Measurements from ENCODE around the gene ZBTB9. TPM values are rescaled to one million over a fixed set of nuclear protein-coding genes. Genes with fewer than 3 reads are reported as not detected.

Gene ZBTB9
- total and polyA plus RNA-seq, 2 donors (not counting 1 experiment from before 2014, with no cell fraction given), result 2.9 to 11.8 TPM

DNA sequence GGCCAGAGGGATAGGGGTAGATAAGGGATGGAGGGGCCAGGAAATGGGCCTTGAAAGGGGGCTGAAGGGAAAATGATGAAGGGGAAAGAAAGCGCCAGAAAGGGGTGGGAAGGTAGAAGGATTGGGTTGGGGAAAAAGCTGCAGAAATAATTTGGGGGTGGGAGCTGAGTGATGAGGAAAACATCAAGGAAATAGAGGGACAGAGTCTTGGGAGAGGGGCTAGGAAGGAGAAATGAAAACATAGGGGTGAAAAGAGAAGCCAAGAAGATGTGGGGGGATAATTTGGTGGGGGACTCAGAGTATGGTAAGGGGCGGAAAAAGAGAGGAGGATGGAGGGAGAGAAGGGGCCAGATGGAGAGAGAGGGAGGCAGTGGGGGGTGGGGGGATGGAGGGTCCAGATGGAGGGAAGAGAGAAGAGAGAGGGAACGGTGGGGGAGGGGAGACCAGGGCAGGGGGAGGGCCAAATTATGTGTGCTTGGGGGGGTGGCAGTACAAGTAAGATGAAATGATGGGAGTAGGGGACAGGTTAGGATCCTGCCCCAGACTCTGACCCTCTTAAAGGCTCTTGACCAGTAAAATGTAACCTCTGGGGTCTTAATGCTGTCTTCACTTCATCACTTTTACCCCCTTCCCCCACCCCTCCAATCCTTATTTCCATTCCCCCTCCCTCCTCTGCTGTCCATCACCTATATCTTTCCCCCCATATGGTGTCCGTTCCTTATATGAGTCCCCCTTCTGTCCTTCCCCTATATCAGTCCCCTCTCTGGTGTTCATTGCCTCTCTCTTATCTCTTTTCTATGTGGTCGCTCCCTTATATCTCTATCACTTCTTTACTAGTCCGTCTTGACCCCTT is 33.7 kb upstream of the ZBTB9 start:
- Mint-ChIP-seq H3K9me3 (ENCODE audit: insufficient read depth) (no peaks in the 10 kb centered on the region), H3K27ac (peak overlapping the region; percentile 54), H3K4me3 (no peak overlapping the region), H3K4me1 (peaks cover 56% of the 10 kb centered on the region), H3K27me3 (peaks cover 4% of the 10 kb centered on the region)
- no peak overlapping the region for H3K27ac ChIP-seq (ENCODE audit: low read length in 2 of 2)
- peaks cover 0 to 7% of the 10 kb centered on the region in 2 experiments for H3K36me3 ChIP-seq (replicated peaks in 1 of 2; ENCODE audit: control extremely low read depth in 1 of 2, control insufficient read depth in 1 of 2, extremely low read depth in 1 of 2, insufficient read depth in 2 of 2, low read length in 1 of 2)
- H4K20me1 ChIP-seq (ENCODE audit: control insufficient read depth, insufficient read depth, low read length, poor library complexity, severe bottlenecking), result no peaks in the 10 kb centered on the region
- no peaks in the 10 kb centered on the region for H3K9me3 ChIP-seq (ENCODE audit: control extremely low read depth in 1 of 3, control insufficient read depth in 2 of 3, insufficient read depth in 1 of 3, low read length in 2 of 3)
- H3K4me3 ChIP-seq (ENCODE audit: control extremely low read depth in 1 of 5, extremely low read depth in 1 of 5, insufficient read depth in 1 of 5, low read depth in 2 of 5, low read length in 4 of 5), result no peak overlapping the region
- POLR2A ChIA-PET, result no interaction called here
- intact Hi-C loops (cut with micrococcal nuclease), result no loop called here
- H3K4me2 ChIP-seq (replicated peaks; ENCODE audit: low read depth, low read length, poor library complexity, severe bottlenecking), result no peak overlapping the region
- H3K9ac ChIP-seq (ENCODE audit: low read length), result no peak overlapping the region
- 85% methylated on average over 6 of the region's 6 CpGs for WGBS (ENCODE audit: insufficient coverage)
- peaks cover 33 to 50% of the 10 kb centered on the region in 2 donors for H3K4me1 ChIP-seq (ENCODE audit: control insufficient read depth in 2 of 2, insufficient read depth in 2 of 2, low read length in 2 of 2)
- peaks cover 0 to 3% (median 0%) of the 10 kb centered on the region in 4 experiments for H3K27me3 ChIP-seq (replicated peaks in 1 of 4; ENCODE audit: control extremely low read depth in 1 of 4, control insufficient read depth in 3 of 4, insufficient read depth in 4 of 4, low read length in 3 of 4)
- CTCF ChIA-PET, result no interaction called here
- H2AFZ ChIP-seq (ENCODE audit: insufficient read depth, low read depth, low read length, poor library complexity, severe bottlenecking), result no peak overlapping the region
- DNase-seq (no peak), ATAC-seq (ENCODE audit: low read depth) (no peak)
- H3K79me2 ChIP-seq (ENCODE audit: control insufficient read depth, insufficient read depth, low read length), result peaks cover 25% of the 10 kb centered on the region
- TF ChIP-seq, protein P1, sequence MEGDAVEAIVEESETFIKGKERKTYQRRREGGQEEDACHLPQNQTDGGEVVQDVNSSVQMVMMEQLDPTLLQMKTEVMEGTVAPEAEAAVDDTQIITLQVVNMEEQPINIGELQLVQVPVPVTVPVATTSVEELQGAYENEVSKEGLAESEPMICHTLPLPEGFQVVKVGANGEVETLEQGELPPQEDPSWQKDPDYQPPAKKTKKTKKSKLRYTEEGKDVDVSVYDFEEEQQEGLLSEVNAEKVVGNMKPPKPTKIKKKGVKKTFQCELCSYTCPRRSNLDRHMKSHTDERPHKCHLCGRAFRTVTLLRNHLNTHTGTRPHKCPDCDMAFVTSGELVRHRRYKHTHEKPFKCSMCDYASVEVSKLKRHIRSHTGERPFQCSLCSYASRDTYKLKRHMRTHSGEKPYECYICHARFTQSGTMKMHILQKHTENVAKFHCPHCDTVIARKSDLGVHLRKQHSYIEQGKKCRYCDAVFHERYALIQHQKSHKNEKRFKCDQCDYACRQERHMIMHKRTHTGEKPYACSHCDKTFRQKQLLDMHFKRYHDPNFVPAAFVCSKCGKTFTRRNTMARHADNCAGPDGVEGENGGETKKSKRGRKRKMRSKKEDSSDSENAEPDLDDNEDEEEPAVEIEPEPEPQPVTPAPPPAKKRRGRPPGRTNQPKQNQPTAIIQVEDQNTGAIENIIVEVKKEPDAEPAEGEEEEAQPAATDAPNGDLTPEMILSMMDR (IDR thresholded peaks at IDR 0.05), result no peak
- TF ChIP-seq EZH2 (IDR thresholded peaks at IDR 0.05; ENCODE audit: borderline replicate concordance, insufficient read depth, low read depth, low read length, poor library complexity, severe bottlenecking), result no peak

DNA sequence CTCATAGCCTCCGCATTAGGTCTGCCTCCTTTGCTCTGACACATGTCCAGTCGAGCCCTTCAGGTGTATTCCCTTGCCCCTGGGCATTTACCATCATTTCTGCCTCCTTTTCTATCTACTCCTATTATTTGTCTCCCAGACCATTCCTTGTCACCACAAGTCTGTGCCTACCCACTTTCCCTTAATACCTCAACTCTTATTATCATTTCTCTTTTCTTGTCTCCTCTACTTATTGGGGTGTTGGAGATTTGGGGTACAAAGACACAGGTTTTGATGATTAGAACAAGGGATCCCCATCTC is 33.1 kb upstream of the ZBTB9 start:
- Mint-ChIP-seq H3K9me3 (ENCODE audit: insufficient read depth) (no peaks in the 10 kb centered on the region), H3K27ac (peak overlapping the region; percentile 54), H3K27me3 (peaks cover 4% of the 10 kb centered on the region), H3K4me1 (peaks cover 56% of the 10 kb centered on the region), H3K4me3 (no peak overlapping the region)
- Histone ChIP-seq H3K36me3 (replicated peaks in 1 of 2; ENCODE audit: control extremely low read depth in 1 of 2, control insufficient read depth in 1 of 2, extremely low read depth in 1 of 2, insufficient read depth in 2 of 2, low read length in 1 of 2) (peaks cover 0 to 1% of the 10 kb centered on the region in 2 experiments), H3K9ac (ENCODE audit: low read length) (no peak overlapping the region), H3K4me2 (replicated peaks; ENCODE audit: low read depth, low read length, poor library complexity, severe bottlenecking) (no peak overlapping the region), H3K79me2 (ENCODE audit: control insufficient read depth, insufficient read depth, low read length) (peaks cover 19% of the 10 kb centered on the region), H4K20me1 (ENCODE audit: control insufficient read depth, insufficient read depth, low read length, poor library complexity, severe bottlenecking) (no peaks in the 10 kb centered on the region), H3K27ac (ENCODE audit: low read length in 2 of 2) (no peak overlapping the region), H3K4me1 (ENCODE audit: control insufficient read depth in 2 of 2, insufficient read depth in 2 of 2, low read length in 2 of 2) (peaks cover 31 to 47% of the 10 kb centered on the region in 2 donors), H3K4me3 (ENCODE audit: control extremely low read depth in 1 of 5, extremely low read depth in 1 of 5, insufficient read depth in 1 of 5, low read depth in 2 of 5, low read length in 4 of 5) (no peak overlapping the region), H3K9me3 (ENCODE audit: control extremely low read depth in 1 of 3, control insufficient read depth in 2 of 3, insufficient read depth in 1 of 3, low read length in 2 of 3) (no peaks in the 10 kb centered on the region), H2AFZ (ENCODE audit: insufficient read depth, low read depth, low read length, poor library complexity, severe bottlenecking) (no peak overlapping the region), H3K27me3 (replicated peaks in 1 of 4; ENCODE audit: control extremely low read depth in 1 of 4, control insufficient read depth in 3 of 4, insufficient read depth in 4 of 4, low read length in 3 of 4) (peaks cover 0 to 3% (median 0%) of the 10 kb centered on the region in 4 experiments)
- ATAC-seq (ENCODE audit: low read depth), result no peak
- intact Hi-C loops (cut with micrococcal nuclease), result no loop called here
- ChIA-PET POLR2A (no interaction called here), CTCF (no interaction called here)
- TF ChIP-seq EZH2 (IDR thresholded peaks at IDR 0.05; ENCODE audit: borderline replicate concordance, insufficient read depth, low read depth, low read length, poor library complexity, severe bottlenecking), result no peak
- TF ChIP-seq, protein P1 (IDR thresholded peaks at IDR 0.05), result no peak
- no peak for DNase-seq
- 95% methylated on average over 2 of the region's 2 CpGs for WGBS (ENCODE audit: insufficient coverage)

Measured in B cell (primary cell).